SK-N-SH (cell line): Measurements from ENCODE around the gene PDHX. TPM values are rescaled to one million over a fixed set of nuclear protein-coding genes. Genes with fewer than 3 reads are reported as not detected.

Experiments
- CTCF ChIA-PET: fragments of 300-600, 350-600 bp; formaldehyde crosslinking; extraction: SDS; loops from one replicate; lab custom pipeline; 2021; lab: Yijun Ruan, JAX
- POLR2A ChIA-PET: fragments of 350-600 bp; sonication (Branson Sonifier 250); formaldehyde crosslinking; extraction: SDS; loops from one replicate; lab custom pipeline; 2020; ENCODE audit warnings: antibody characterized with exemption, inconsistent platforms; lab: Yijun Ruan, JAX
- DNase-seq: peaks from one replicate; pipeline ENCODE4 v3.0.0; 2012
- H2AFZ ChIP-seq: fragments of 200-600 bp; sonication (generic); 2 replicates; pipeline ENCODE4 v1.8.1; 2016; ENCODE audit warnings: antibody characterized with exemption, mild to moderate bottlenecking, low read depth
- H3F3A ChIP-seq: fragments of 200-600 bp; sonication (generic); replicated peaks from 2 replicates; pipeline ENCODE3; 2016; ENCODE audit warnings: antibody characterized with exemption, mild to moderate bottlenecking; ENCODE audit not compliant: insufficient read depth
- H3K27ac ChIP-seq, 2 experiments: fragments of 200-500 bp in 1 of 2; fragments of 200-600 bp in 1 of 2; sonication (Bioruptor generic) in 1 of 2; sonication (generic), shearing (Covaris generic) in 1 of 2; 2 replicates each; pipeline versions ENCODE4 v1.5.1 to v1.6.1; 2014 to 2016; ENCODE audit warnings: low read depth in 2 of 2, inconsistent platforms in 1 of 2, low read length in 1 of 2, mild to moderate bottlenecking in 1 of 2, mixed read lengths in 1 of 2
- H3K27me3 ChIP-seq: fragments of 200-600 bp; sonication (generic), shearing (Covaris generic); 2 replicates; pipeline ENCODE4 v1.6.1; 2016; ENCODE audit warnings: mixed run types; ENCODE audit not compliant: insufficient read depth
- H3K36me3 ChIP-seq, 2 experiments: fragments of 200-500 bp in 1 of 2; fragments of 200-600 bp in 1 of 2; sonication (Bioruptor generic) in 1 of 2; sonication (generic) in 1 of 2; replicated peaks in 1 of 2; 2 replicates each; pipeline versions ENCODE3 to v1.5.1; 2014 to 2016; ENCODE audit warnings: low read length in 1 of 2, mild to moderate bottlenecking in 1 of 2; ENCODE audit not compliant: insufficient read depth in 2 of 2, control insufficient read depth in 1 of 2
- H3K4me1 ChIP-seq, 2 experiments: fragments of 200-500 bp in 1 of 2; fragments of 200-600 bp in 1 of 2; sonication (Bioruptor generic) in 1 of 2; sonication (generic), shearing (Covaris generic) in 1 of 2; 2 replicates each; pipeline versions ENCODE4 v1.5.1 to v1.6.1; 2014 to 2016; ENCODE audit warnings: low read depth in 1 of 2, low read length in 1 of 2, mixed run types in 1 of 2; ENCODE audit not compliant: insufficient read depth in 2 of 2, control insufficient read depth in 1 of 2
- H3K4me2 ChIP-seq: fragments of 200-600 bp; sonication (generic), shearing (Covaris generic); 2 replicates; pipeline ENCODE4 v1.6.1; 2017; ENCODE audit warnings: mixed run types
- H3K4me3 ChIP-seq, 2 experiments: fragments of 200-500 bp in 1 of 2; fragments of 200-600 bp in 1 of 2; sonication (Bioruptor generic) in 1 of 2; sonication (generic), shearing (Covaris generic) in 1 of 2; 2 replicates each; pipeline versions ENCODE4 v1.5.1 to v1.8.1; 2014 to 2016; ENCODE audit warnings: low read depth in 2 of 2, inconsistent platforms in 1 of 2, low read length in 1 of 2, mild to moderate bottlenecking in 1 of 2, mixed read lengths in 1 of 2, moderate library complexity in 1 of 2
- H3K79me2 ChIP-seq: fragments of 200-600 bp; sonication (generic); 2 replicates; pipeline ENCODE4 v1.8.1; 2017; ENCODE audit warnings: mild to moderate bottlenecking; ENCODE audit not compliant: insufficient read depth
- H3K9ac ChIP-seq: fragments of 200-600 bp; sonication (generic); 2 replicates; pipeline ENCODE4 v1.6.1; 2017; ENCODE audit warnings: mixed run types
- H3K9me2 ChIP-seq: fragments of 200-600 bp; sonication (generic); 2 replicates; pipeline ENCODE4 v1.6.1; 2017; ENCODE audit warnings: mixed run types
- H3K9me3 ChIP-seq: fragments of 200-600 bp; sonication (generic); 2 replicates; pipeline ENCODE4 v1.6.1; 2017; ENCODE audit warnings: mixed run types, mild to moderate bottlenecking, moderate library complexity
- H4K20me1 ChIP-seq: fragments of 200-600 bp; sonication (generic); 2 replicates; pipeline ENCODE4 v1.6.1; 2017; ENCODE audit warnings: mild to moderate bottlenecking, mixed run types; ENCODE audit not compliant: insufficient read depth
- CHD2 ChIP-seq: fragments of 150-350 bp; IDR thresholded peaks from 2 replicates; pipeline ENCODE4 v1.6.1; 2018; ENCODE audit warnings: low read length; ENCODE audit not compliant: partially characterized antibody
- ELF1 ChIP-seq: IDR thresholded peaks from 2 replicates; pipeline ENCODE4 v1.4.0; 2012
- EP300 ChIP-seq, 2 experiments: IDR thresholded peaks; 2 replicates each; pipeline versions ENCODE4 v1.4.0 to v1.6.1; 2012; ENCODE audit warnings: borderline replicate concordance in 1 of 2, low read depth in 1 of 2, low read length in 1 of 2
- FOSL2 ChIP-seq: IDR thresholded peaks from 2 replicates; pipeline ENCODE4 v1.4.0; 2012; ENCODE audit warnings: low read depth, mild to moderate bottlenecking, moderate library complexity, borderline replicate concordance
- FOXJ3 ChIP-seq: sonication (generic); formaldehyde crosslinking; IDR thresholded peaks from 2 replicates; pipeline ENCODE4 v1.5.1; 2020; ENCODE audit warnings: mild to moderate bottlenecking, missing genetic modification reagents
- FOXM1 ChIP-seq: IDR thresholded peaks from 2 replicates; pipeline ENCODE4 v1.4.0; 2012; ENCODE audit warnings: low read depth, mild to moderate bottlenecking
- IRF3 ChIP-seq: fragments of 150-350 bp; IDR thresholded peaks from 2 replicates; pipeline ENCODE4 v1.6.1; 2016; ENCODE audit warnings: mild to moderate bottlenecking, low read depth, low read length
- JUND ChIP-seq: IDR thresholded peaks from 2 replicates; pipeline ENCODE4 v1.4.0; 2012
- NFIC ChIP-seq: IDR thresholded peaks from 2 replicates; pipeline ENCODE4 v1.4.0; 2012; ENCODE audit warnings: borderline replicate concordance
- NRF1 ChIP-seq: IDR thresholded peaks from 2 replicates; pipeline ENCODE4 v1.6.1; 2012; ENCODE audit warnings: low read depth, mild to moderate bottlenecking, low read length
- POLR2AphosphoS5 ChIP-seq: IDR thresholded peaks from 2 replicates; pipeline ENCODE4 v1.6.1; 2012; ENCODE audit warnings: low read depth, low read length
- RFX5 ChIP-seq: IDR thresholded peaks from 2 replicates; pipeline ENCODE4 v1.6.1; 2012; ENCODE audit warnings: mild to moderate bottlenecking, improper control_type of control experiment, low read length
- RXRA ChIP-seq: IDR thresholded peaks from 2 replicates; pipeline ENCODE4 v1.4.0; 2012; ENCODE audit warnings: low read depth, mild to moderate bottlenecking, borderline replicate concordance
- SMC3 ChIP-seq: IDR thresholded peaks from 2 replicates; pipeline ENCODE4 v1.6.1; 2012; ENCODE audit warnings: low read depth, low read length, improper control_type of control experiment
- TCF12 ChIP-seq: IDR thresholded peaks from 2 replicates; pipeline ENCODE4 v1.4.0; 2012
- TEAD4 ChIP-seq: IDR thresholded peaks from 2 replicates; pipeline ENCODE4 v1.4.0; 2012; ENCODE audit warnings: mild to moderate bottlenecking, borderline replicate concordance; ENCODE audit not compliant: insufficient read depth
- WGBS: methylation state at CpG from one replicate; pipeline ENCODE4 v1.1.6; 2017; ENCODE audit warnings: low lambda C conversion rate; 5-methylcytosine and 5-hydroxymethylcytosine counted together
- polyA plus RNA-seq, 3 experiments: library from polyadenylated mRNA; depleted of rRNA; stranded (reverse); fragments of >200 nt; gene quantifications; 2 replicates each; pipeline ENCODE4 v1.2.3, GENCODE V29; 2012
- TF ChIP-seq, protein P1 (sequence below): fragments of 150-350 bp; IDR thresholded peaks from 2 replicates; pipeline ENCODE4 v1.6.1; 2017; ENCODE audit warnings: antibody characterized with exemption, low read length, low read depth, borderline replicate concordance
- TF ChIP-seq, protein P2 (sequence below): IDR thresholded peaks from 2 replicates; pipeline ENCODE4 v1.4.0; 2012; ENCODE audit warnings: low read depth, borderline replicate concordance

Gene PDHX
- polyA plus RNA-seq, 1 of the 3 experiments (the other 2 are of a cell fraction): 14.8 TPM

GRCh38 chr11:34987617-34988016 lies 71.2 kb downstream of the PDHX start (continued):
- TF ChIP-seq TEAD4: no peak
- TF ChIP-seq, protein P1, sequence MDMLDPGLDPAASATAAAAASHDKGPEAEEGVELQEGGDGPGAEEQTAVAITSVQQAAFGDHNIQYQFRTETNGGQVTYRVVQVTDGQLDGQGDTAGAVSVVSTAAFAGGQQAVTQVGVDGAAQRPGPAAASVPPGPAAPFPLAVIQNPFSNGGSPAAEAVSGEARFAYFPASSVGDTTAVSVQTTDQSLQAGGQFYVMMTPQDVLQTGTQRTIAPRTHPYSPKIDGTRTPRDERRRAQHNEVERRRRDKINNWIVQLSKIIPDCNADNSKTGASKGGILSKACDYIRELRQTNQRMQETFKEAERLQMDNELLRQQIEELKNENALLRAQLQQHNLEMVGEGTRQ: no peak
- no peak for TF ChIP-seq CHD2
- TF ChIP-seq IRF3: no peak
- peak; percentile 41; the same call in 1 of the 2 replicates for TF ChIP-seq FOSL2
- TF ChIP-seq FOXJ3 (CRISPR knock-in tag): no peak
- no peak for TF ChIP-seq FOXM1
- peak; percentile 39; the same call in 1 of the 2 replicates for TF ChIP-seq NFIC
- peak; percentile 20; the same call in 1 of the 2 replicates for TF ChIP-seq JUND
- TF ChIP-seq RXRA: no peak
- no peak for TF ChIP-seq NRF1
- TF ChIP-seq POLR2AphosphoS5: no peak
- TF ChIP-seq, protein P2, sequence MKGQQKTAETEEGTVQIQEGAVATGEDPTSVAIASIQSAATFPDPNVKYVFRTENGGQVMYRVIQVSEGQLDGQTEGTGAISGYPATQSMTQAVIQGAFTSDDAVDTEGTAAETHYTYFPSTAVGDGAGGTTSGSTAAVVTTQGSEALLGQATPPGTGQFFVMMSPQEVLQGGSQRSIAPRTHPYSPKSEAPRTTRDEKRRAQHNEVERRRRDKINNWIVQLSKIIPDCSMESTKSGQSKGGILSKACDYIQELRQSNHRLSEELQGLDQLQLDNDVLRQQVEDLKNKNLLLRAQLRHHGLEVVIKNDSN: no peak
- TF ChIP-seq ELF1: no peak
- TF ChIP-seq RFX5: no peak

GRCh38 chr11:34988294-34989255 lies 72.2 kb downstream of the PDHX start:
- no peak overlapping the region; the same call in 1 of the 2 replicates for H3K4me2 ChIP-seq
- no peaks in the 10 kb centered on the region for H4K20me1 ChIP-seq
- ChIA-PET CTCF (interaction anchor here (0.7 to 0.9 kb wide), 2 partner anchors 16 to 63 kb away, joined by 3 read pairs; no protein-coding TSS in a partner anchor), POLR2A (no interaction called here)
- no peak for DNase-seq
- 81% methylated on average over 4 of the region's 4 CpGs for WGBS
- 0 out of 2 replicates have a peak, but pooled peaks have one; percentile 12 for TF ChIP-seq POLR2AphosphoS5
- 0 out of 4 replicates have a peak, but pooled peaks of 1 of the 2 experiments have one; percentile 23 for TF ChIP-seq EP300 (IDR thresholded peaks at IDR 0.05; ENCODE audit: borderline replicate concordance in 1 of 2, low read depth in 1 of 2, low read length in 1 of 2)
- peak; percentile 59 for TF ChIP-seq TCF12
- TF ChIP-seq SMC3: no peak
- TF ChIP-seq JUND: 0 out of 2 replicates have a peak, but pooled peaks have one; percentile 19
- peak overlapping the region; percentile 6 to 64; a peak in 3 of 4 replicates for H3K27ac ChIP-seq
- H2AFZ ChIP-seq: no peak overlapping the region
- no peaks in the 10 kb centered on the region for H3K9me3 ChIP-seq
- H3K4me1 ChIP-seq: peaks cover 0 to 10% of the 10 kb centered on the region in 2 experiments; a peak in 3 of 4 replicates
- no peaks in the 10 kb centered on the region for H3K9me2 ChIP-seq
- peaks cover 29 to 42% of the 10 kb centered on the region in 2 experiments for H3K36me3 ChIP-seq
- H3F3A ChIP-seq: peaks cover 16% of the 10 kb centered on the region
- H3K79me2 ChIP-seq: no peaks in the 10 kb centered on the region
- H3K27me3 ChIP-seq: no peaks in the 10 kb centered on the region
- H3K9ac ChIP-seq: no peak overlapping the region
- H3K4me3 ChIP-seq: no peak overlapping the region
